GOT3 (cell line): Measurements from ENCODE around the gene AVP.
"Not testable (repeated sequence)": the region's sequence is repeated elsewhere in the genome, so short reads cannot be mapped to it uniquely, and the experiment has no call there.

Experiments used
- DNase-seq: peaks from one replicate; lab custom pipeline; 2025; ENCODE audit warnings: mixed read lengths; lab: John Stamatoyannopoulos, UW

Gene AVP, protein sequence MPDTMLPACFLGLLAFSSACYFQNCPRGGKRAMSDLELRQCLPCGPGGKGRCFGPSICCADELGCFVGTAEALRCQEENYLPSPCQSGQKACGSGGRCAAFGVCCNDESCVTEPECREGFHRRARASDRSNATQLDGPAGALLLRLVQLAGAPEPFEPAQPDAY

DNA sequence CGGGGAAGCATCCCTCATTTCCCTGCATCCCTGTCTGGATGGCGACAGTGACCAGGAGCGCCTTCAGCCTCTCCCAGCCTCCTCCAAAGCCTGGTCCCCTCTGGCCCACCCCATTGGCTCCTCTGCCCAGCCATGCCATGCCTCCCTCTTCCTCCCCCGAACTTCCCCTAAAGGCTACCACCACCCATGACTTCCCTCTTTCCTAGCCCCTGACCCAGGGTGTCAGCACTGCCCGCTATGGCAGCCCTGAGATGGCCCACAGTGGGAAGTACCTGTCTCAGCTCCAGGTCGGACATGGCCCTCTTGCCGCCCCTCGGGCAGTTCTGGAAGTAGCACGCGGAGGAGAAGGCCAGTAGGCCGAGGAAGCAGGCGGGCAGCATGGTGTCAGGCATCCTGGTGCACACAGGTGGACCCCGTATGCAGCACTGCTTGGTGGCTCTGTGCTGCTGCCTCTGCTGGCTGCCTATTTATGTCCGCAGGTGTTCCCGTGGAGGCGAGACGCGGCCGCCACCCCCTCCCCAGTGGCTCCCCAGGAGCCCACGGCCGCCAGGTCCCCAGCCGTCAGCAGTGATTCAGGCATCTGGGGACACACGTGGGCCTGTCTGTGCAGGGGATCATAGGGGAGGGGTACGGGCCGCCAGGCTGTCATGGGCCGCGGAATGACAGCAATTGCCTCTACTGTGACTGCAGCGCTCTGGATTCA, at the start of gene AVP:
AVP (minus strand) TSS at position 442 of the 703 bp plus-strand sequence; CDS start at position 392, 50 bp downstream.
- DNase-seq: no peak

- no peak for DNase-seq
These were observed 49.6 kb upstream of the AVP start for GRCh38 chr20:3134151-3134550.

DNA sequence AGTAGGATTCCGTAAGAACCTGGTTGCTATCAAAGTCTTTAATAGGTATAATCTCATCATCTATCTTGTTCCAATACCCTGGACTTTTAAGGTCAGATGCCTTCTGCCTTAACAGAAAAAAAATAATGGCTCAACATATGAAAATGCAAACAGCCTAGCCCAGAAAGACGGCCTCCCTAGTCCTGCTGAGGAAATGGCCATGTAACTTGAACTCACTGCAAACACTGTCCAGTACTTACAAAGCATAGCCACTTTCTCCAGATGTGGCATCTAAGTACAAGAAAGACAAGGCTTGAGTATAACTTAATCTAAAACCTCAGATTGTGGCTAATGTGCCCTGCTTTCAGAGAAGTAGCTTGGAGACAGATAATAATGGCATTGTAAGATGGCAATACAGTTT, 48.6 kb upstream of the AVP start:
- DNase-seq: no peak

GRCh38 chr20:3130051-3130600, 45.6 kb upstream of the AVP start:
- DNase-seq: no peak

GRCh38 chr20:3129094-3129493, 44.6 kb upstream of the AVP start:
- no peak for DNase-seq

DNA sequence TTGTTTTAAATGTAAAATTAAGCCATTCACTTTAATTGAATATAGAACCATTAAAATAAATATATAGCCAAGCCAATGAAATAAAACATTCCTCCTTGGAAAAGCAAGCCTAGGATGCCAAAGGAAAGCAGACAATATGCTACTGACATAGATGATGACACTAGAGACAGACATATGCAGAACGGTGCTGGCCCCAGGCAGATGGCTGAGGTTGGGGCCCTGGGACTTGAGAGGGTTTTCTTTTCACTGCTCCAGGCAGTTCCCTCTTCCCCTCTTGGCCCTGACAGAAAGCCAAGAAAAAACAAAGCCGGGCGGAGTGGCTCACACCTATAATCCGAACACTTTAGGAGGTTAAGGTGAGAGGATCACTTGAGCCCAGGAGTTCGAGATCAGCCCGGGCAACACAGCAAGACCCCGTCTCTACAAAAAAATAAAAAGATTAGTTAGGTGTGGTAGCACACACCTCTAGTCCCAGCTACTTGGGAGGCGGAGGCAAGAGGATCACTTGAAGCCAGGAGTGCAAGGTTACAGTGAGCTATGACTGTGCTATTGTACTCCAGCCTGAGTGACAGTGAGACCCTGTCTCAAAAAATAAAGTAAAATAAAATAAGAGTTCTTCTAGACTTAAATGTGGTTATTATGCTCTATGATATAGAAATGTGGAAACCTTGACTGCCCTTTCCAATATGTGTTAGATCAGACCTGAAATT, 43.9 kb upstream of the AVP start:
- no peak for DNase-seq

DNA sequence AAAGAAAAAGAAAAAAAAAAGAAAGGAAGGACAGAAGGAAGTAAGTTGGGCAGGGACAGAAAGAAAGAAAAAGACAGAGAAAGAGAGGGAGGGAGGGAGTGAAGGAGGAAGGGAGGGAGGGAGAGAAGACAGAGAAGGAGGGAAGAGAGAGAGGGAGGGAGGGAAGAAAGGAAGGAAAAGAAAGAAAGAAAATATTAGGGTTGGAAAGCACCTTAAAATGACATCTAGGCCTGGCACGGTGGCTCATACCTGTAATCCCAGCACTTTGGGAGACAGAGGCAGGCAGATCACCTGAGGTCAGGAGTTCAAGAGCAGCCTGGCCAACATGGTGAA, 42.0 kb upstream of the AVP start:
- no peak for DNase-seq

GRCh38 chr20:3125776-3126526, 41.4 kb upstream of the AVP start:
- DNase-seq: not testable (repeated sequence)

DNA sequence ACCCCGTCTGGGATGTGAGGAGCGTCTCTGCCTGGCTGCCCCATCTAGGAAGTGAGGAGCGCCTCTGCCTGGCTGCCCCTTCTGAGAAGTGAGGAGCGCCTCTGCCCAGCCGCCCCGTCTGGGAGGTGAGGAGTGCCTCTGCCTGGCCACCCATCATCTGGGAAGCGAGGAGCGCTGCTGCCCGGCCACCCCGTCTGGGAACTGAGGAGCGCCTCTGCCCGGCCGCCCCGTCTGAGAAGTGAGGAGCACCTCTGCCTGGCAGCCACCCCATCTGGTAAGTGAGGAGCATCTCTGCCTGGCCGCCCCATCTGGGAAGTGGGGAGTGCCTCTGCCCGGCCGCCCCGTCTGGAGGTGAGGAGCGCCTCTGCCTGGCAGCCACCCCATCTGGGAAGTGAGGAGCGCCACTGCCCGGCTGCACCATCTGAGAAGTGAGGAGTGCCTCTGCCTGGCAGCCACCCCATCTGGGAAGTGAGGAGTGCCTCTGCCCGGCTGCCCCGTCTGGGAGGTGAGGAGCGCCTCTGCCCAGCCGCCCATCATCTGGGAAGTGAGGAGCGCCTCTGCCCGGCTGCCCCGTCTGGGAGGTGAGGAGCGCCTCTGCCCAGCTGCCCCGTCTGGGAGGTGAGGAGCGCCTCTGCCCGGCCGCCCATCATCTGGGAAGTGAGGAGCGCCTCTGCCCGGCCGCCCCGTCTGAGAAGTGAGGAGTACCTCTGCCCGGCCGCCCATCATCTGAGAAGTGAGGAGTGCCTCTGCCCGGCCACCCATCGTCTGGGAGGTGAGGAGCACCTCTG, 40.4 kb upstream of the AVP start:
- DNase-seq: not testable (repeated sequence)

DNA sequence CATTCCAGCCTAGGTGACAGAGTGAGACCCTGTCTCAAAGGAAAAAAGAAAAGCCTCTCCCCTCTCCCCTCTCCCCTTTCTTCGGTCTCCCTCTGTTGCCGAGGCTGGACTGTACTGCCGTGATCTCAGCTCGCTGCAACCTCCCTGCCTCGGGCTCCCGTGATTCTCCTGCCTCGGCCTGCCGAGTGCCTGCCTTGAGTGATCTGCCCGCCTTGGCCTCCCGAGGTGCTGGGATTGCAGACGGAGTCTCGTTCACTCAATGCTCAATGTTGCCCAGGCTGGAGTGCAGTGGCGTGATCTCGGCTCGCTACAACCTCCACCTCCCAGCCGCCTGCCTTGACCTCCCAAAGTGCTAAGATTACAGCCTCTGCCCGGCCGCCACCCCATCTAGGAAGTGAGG, 39.6 kb upstream of the AVP start:
- not testable (repeated sequence) for DNase-seq

DNA sequence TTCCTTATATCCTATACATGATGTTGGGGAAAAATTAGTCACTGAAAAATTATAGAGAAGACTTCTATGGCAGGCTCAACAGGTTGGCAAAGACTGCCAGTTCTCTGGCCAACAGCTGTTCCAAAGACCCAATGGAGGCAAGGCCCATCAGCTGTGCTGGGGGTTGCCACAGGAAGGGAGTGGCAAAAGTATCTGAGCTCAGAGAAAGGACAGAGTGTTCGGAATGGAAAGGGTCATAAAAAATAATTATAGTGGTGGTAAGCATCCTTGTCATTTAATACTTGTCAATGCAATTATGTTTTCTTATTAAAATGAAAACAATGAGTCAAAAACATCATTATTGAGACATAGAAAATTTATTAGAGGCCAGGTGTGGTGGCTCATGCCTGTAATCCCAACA, 39.0 kb upstream of the AVP start:
- no peak for DNase-seq

DNA sequence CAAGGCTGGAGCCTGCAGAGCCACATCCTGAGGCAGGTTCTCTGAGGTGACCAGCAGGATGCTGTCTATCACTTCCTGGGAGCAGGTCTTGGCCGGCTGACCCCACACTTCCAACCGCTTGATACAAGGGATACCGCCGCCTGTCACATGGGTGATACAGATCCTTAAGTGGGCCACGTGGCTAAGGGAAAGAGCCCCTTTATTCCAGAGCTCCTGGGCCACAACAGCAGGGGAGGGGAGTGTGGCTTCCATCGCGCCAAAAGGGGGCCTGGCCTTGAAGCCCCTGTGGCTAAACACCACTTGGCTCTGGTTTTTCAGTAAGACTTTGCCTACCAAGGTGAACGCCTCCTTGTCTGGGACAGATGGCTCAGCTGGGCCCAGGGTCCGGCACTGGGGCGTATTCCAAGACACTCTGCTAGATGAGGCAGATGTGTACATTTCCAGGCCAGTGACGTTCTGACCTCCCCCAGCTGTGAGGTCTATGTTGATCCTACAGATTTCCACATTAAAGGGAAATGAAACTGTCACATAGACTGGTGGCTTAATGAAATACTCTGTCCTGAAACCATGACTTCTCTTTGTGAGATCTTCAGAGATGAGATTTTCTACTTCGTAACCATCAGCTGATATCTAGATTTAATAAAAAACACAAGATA, 37.6 kb upstream of the AVP start:
- DNase-seq: no peak

GRCh38 chr20:3121271-3121911, 36.9 kb upstream of the AVP start:
- DNase-seq: no peak

DNA sequence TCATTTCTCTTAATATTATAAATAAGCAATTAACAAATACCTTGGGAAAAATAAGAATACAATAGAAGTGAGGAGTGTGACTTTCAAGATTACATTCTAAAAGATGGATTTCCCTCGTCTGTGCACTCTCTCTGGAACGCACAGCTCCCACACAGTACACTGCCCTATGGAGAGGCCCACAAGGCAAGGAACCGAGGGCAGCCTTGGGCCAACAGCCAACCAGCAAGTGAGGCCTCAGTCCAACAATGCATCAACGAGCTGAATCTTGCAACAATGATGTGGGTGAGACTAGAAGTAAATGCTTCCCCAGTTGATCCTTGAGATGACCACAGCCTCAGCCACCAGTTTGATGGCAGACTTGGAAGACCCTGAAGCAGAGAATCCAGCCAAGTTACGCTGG, 34.5 kb upstream of the AVP start:
- no peak for DNase-seq

DNA sequence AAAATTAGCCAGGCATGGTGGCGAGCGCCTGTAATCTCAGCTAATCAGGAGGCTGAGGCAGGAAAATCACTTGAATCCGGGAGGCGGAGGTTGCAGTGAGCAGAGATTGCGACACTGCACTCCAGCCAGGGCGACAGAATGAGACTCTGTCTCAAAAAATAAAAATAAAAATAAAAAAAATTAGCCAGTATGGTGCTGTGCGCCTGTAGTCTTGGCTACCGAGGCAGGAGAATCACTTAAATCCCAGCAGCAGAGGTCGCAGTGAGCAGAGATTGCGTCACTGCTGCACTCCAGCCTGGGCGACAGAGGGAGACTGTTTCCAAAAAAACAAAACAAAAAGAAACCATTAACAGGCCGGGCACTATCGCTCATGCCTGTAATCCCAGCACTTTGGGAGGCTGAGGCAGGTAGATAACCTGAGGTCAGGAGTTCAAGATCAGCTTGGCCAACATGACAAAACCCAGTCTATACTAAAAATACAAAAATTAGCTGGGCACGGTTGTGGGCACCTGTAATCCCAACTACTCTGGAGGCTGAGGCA, 33.4 kb upstream of the AVP start:
- DNase-seq: peak; percentile 41

GRCh38 chr20:3116341-3116740, 31.8 kb upstream of the AVP start:
- no peak for DNase-seq

GRCh38 chr20:3115190-3116107, 30.9 kb upstream of the AVP start:
- no peak for DNase-seq

DNA sequence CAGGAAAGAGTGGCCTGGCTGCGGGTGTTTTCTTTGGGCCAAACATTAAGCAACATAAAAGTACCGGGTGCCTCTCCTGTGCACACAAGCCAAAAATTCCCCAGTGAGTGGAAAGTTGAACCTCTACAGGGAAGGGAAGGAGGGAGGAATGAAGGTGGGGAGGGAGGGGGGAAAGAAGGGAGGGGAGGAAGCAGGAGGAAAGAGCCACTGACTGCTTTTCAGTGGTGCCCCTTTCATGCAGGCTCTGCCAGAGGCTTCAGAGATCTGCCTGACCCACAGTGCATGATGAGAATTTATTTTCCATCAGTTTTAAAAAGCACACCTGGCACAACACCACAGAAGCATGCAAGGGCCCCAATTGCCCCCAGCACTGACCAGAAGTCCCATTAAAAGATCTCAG, 27.5 kb upstream of the AVP start:
- DNase-seq: no peak

GRCh38 chr20:3111507-3111906, 27.0 kb upstream of the AVP start:
- no peak for DNase-seq
